M059J (cell line): Measurements from ENCODE around the gene TLR7. TPM values are rescaled to one million over a fixed set of nuclear protein-coding genes. Genes with fewer than 3 reads are reported as not detected.

Experiments
- DNase-seq: peaks from one replicate; pipeline ENCODE4 v3.0.0-alpha.2; 2012; ENCODE audit warnings: low read depth
- total RNA-seq: library from RNA; depleted of rRNA; stranded (reverse); fragments of >200 nt; shearing (Covaris generic); gene quantifications from 2 replicates; pipeline ENCODE4 v1.2.3, GENCODE V29; 2014; rRNA removed

TLR7 gene
- total RNA-seq, 1 experiment from 2014 or later: not detected

DNA sequence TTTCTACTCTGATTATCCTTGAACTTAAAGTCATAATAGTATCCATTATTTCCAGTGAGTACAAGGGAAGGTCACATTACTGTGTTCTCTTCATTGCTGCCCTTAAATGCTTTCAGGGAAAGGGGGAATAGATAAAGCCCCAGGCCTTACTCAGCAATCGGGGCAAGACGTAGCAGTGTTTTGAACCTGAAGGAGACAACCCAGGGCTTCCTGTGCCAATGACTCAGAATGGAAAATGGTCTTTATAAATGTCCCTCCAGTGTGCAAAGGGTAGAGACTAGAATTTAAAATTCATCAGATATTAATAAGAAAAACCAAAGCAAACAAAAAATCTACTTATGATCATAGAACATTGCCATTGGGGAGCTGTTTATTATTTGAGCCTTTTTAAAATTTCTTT is 63.3 kb downstream of the TLR7 start:
- no peak for DNase-seq

- DNase-seq: no peak
Measured at GRCh38 chrX:12932244-12932643, 65.4 kb downstream of the TLR7 start.

GRCh38 chrX:12934850-12935249 is 68.0 kb downstream of the TLR7 start:
- DNase-seq: no peak

DNA sequence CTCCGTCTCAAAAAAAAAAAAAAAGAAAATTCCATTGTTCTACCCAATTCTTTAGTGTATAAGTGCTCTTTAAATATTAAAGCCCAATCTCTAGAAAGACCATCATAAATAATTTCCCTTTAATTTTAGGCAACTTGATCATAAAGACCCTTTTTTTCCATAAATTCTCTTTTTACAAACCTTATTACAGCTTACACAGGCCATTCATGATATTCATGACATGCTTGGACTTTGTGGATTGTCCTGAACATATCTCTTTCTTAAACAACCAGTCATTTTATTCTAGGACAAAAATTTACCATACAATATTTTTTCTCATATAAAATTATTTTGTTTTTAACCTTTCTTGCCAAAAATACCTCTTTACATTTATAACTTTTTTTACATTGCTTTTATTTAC is 70.1 kb downstream of the TLR7 start:
- peak; percentile 24 for DNase-seq

Other genes with a start within 250 kb of the TLR7 start
- 84.9 and 133 TPM in 2 replicates for gene PRPS2, start 75.7 kb upstream of the TLR7 start, total RNA-seq
- not detected in 2 replicates for gene TLR8, start 39.5 kb downstream of the TLR7 start, total RNA-seq
- gene TMSB4X, start 108.0 kb downstream of the TLR7 start, total RNA-seq: 5,809 and 7,639 TPM in 2 replicates
- not detected in 2 replicates for gene FAM9C, start 177.5 kb downstream of the TLR7 start, total RNA-seq